ENCODE measurements around the gene MRPL28.
"Not testable (repeated sequence)": the region's sequence is repeated elsewhere in the genome, so short reads cannot be mapped to it uniquely, and the experiment has no call there.

Gene MRPL28

DNA sequence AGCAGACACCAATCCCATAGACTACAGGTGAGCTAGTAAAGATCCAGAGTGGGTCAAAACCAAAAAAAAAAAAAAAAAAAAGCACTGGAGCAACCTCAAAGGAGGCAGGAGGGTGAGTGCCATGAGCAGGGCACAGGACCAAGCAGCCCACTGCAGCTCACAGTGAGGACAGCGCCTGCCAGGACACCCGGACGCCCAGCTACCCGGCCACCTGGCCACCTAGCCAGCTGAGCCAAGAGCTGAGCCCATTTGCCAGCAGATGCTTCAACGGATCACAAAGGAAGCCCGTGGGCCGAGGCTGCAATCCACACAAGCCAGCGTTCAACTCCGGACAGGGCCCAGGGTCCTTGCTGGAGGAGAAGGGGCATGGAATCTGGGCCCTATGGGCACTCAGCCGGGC is 32.9 kb downstream of the MRPL28 start:
- no peak for DNase-seq

DNA sequence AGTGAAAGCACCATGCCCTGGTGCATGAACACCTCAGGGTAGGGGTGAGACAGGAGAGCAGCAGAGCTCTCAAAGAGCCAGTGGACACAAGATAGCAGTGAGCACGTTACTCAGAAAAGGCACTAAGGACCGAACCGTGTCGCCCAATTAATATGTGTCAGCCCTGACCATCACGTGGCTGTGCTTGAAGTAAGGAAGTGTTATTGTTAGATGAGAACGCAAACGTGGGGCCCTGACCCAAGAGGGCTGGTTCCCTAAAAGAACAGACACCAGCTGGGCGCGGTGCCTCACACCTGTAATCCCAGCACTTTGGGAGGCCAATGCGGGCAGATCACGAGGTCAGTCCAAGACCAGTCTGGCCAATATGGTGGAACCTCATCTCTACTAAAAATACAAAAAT is 34.1 kb downstream of the MRPL28 start:
- no peak for DNase-seq

DNA sequence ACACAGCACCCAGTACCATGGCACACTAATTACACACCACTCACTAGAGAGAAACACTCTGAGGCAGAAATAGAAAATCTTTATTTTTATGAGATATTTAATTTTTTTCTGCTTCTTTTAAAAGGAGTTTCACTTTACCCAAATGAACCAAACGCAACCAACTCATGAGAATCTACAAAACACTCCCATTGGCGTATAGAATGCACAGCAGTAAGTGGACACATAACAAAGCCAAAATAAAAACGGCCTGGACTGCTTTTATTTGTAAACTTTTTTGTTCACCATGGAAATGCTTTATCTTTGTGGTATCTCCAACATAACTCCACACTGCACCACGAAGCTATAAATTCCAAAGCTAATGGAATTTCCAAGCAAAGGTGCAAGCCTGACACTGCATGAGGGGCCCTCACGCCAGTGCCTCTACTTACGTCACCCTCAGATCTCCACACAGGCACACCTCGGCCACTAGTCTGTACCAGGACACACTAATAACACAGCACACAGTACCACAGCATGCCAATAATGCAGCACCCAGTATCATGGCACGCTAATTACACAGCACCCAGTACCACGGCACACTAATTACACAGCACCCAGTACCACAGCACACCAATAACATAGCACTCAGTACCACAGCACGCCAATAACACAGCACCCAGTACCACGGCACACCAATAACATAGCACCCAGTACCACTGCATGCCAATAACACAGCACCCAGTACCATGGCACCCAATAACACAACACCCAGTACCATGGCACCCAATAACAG is 35.3 kb downstream of the MRPL28 start:
- DNase-seq = not testable (repeated sequence)

DNA sequence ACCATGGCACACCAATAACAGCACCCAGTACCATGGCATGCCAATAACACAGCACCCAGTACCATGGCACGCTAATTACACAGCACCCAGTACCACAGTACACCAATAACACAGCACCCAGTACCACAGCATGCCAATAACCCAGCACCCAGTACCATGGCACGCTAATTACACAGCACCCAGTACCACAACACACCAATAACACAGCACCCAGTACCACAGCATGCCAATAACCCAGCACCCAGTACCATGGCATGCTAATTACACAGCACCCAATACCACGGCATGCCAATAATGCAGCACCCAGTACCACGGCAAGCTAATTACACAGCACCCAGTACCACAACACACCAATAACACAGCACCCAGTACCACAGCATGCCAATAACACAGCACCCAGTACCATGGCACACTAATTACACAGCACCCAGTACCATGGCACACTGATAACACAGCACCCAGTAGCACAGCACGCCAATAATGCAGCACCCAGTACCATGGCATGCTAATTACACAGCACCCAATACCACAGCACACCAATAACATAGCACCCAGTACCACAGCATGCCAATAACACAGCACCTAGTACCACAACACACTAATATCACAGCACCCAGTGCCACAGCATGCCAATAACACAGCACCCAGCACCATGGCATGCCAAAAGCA is 36.0 kb downstream of the MRPL28 start:
- DNase-seq = not testable (repeated sequence)

DNA sequence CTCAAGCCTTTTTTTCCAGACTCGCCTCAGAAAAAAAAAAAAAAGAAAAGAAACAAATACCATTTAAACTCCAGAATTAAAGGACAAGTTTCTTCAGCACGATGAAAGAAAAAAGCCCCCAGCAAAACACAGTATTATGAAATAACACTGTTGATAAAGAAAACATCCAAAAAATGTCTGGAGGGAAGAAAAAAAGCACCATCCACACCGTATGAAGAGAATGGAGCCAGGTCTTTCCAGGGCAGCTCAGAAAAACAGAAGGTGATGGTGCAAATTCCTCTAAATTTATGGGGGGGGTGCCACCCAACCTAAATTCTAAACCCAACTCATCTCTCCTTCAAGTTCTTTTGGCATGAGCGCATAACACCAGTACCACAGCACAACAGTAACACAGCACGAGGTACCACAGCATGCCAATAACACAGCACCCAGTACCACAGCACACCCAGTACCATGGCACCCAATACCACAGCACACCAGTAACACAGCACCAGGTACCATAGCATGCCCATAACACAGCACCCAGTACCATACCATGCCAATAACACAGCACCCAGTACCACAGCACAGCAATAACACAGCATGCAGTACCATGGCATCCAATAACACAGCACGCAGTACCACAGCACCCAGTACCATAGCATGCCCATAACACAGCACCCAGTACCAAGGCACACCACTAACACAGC is 36.8 kb downstream of the MRPL28 start:
- no peak for DNase-seq

DNA sequence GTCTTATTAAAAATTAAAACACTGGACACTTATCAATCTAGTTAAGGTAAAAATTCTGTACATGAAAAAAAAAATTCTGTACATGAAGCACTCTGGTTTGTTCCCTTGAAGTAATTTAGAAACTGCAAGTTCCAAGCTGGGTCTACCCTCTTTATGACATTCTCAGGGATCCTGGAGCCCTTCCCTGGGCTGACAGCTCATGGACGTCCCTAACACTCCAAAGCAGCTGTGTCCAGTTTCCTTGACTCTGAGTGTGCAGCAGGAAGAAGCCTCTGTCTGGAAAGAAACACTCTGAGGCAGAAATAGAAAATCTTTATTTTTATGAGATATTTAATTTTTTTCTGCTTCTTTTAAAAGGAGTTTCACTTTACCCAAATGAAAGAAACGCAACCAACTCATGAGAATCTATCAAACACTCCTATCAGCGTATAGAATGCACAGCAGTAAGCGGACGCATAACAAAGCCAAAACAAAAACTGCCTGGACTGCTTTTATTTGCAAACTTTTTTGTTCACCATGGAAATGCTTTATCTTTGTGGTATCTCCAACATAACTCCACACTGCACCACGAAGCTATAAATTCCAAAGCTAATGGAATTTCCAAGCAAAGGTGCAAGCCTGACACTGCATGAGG is 39.0 kb downstream of the MRPL28 start:
- DNase-seq = not testable (repeated sequence)

DNA sequence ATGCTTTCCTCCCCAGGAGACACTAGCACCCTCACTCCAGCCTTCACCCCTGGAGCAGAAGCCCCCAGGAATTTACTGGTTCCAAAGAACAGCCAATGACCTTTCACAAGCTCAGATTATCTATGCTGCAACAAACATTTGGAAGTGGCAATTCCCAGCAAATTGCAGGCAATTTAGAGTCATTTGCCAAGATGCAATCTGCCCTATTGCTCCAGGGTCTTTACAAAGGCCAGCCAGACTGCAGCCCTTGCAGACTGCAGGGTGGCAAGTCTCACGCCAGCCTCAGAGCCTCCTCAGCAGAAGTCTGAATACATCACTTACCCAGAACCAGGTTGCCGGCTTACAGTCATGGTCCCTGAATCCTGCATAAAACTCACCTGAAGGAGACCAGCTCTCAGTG is 39.6 kb downstream of the MRPL28 start:
- DNase-seq = no peak

DNA sequence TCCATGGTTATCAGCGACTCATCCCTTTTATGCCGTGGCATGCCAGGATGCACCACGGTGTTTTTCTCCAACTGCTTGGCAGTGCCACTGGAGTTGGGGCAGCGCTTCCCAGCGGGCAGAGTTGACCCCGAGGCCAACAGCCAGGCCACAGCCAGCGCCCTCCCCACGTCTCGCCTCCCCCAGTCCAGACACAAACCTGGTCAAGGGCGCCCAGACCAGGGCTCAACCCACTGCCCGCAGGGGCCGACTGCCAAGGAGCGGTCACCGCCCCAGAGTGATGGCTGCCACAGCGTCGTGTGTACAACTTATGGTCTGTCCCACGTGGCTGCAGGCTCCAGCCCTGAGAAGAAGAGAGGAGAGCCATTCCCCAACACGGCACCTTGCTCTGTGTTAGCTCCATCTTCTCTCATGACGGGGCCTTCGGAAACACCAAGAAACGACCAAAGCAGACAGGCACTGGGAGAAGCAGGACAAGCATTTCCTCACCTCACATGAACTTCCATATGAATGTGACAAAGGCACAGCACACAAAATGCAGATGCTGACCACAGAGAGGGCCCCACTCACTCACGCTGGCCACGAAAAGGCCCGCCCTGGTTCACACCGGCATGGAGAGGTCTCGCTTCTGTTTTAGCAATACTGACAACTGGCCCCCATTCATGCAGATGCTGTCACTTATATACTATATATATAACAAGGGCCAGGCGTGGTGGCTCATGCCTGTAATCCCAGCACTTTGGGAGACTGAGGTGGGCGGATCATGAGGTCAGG is 44.8 kb downstream of the MRPL28 start:
- no peak for DNase-seq

DNA sequence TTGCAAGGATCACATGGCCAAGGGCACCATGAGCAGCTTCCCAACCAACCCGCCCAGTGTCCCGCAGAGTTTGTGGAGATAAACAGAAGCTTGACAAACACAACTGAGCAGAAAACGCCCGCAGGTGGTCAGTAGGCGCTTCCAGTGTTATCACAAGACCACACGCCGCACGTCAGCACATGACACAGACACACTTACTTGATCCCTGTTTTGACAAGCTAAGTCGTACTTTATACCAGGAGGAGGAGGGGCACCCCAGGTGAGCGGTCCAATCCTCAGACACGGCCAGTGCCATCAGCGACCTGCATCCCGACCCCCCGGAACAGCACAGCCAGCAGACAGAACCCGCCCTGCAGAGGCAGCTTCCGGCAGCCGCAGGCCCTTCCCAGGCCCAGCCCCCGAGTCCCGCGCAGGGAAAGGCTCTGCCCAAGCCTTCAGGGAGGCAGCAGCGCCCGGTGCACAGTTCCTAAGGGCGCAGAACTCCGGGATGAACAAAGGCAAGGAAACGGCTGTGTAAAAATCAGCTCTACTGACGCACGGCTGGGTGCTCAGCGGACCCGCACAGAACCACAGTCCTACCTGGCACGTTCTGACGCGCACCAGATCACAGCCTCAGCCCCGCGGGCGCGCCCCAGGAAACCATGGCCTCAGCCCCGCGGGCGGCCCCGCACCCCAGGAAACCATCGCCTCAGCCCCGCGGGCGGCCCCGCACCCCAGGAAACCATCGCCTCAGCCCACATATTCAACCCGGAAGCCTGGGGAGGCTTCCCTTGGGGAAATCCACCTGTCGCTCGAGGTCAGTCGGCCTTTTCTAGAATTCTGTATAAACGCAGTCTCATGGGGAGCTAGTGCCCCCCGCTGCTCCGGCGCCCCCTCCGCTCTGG is 45.6 kb downstream of the MRPL28 start:
- peak; percentile 83 for DNase-seq

DNA sequence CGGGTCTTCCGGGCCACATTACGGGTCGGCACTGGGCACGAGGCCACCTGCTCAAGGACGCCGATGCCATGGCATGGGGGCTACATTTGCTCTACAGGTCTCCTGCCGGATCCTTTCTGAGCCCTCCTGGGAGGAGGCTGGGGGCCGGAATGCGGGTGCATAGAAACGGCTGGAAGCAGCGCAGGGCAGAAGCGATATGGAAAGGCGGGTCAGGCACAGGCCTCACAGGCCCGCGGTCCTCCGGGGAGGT is 46.2 kb downstream of the MRPL28 start:
- DNase-seq = no peak

DNA sequence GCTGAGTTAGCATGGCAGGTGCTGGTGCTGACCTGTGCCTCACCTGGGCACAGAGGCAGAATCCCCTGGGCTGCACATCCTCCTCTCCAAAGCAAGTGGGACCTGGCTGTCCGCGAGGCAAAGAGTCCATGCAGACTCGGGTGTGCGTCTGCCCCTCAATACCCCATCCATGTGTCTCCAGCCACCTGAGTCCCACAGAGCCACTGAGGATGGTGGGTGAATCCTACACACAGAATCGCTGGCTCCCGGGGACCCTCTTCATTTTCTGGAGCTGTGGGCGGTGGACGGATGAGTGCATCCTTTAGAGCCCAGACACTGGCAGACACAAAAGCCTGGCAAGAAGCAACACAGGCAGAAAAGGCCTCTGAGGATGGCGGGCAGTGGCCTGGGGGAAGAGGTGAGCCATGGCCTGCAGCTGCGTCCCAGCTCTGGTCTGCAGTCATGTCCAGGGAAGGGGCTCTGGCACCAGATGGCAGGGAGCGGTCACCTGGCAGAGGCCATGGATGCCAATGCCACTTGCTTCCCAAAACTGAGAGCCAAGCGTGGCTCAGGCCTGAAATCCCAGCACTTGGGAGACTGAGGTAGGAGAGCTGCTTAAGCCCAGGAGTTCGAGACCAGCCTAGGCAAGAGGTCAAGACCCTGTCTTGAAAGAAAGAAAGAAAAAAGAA is 47.7 kb downstream of the MRPL28 start:
- DNase-seq = no peak

DNA sequence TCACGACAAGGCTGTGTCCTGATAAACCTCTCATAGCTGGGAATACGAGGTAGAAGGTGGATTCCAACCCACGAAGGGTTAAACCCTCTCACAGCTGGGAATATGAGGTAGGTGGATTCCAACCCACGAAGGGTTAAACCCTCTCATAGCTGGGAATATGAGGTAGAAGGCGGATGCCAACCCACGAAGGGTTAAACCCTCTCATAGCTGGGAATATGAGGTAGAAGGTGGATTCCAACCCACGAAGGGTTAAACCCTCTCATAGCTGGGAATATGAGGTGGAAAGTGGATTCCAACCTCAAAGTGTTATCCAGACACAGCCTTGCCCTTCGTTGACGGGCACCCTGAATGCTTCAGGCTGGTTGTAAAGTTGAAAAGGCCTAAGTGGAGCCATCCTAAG is 48.8 kb downstream of the MRPL28 start:
- no peak for DNase-seq

DNA sequence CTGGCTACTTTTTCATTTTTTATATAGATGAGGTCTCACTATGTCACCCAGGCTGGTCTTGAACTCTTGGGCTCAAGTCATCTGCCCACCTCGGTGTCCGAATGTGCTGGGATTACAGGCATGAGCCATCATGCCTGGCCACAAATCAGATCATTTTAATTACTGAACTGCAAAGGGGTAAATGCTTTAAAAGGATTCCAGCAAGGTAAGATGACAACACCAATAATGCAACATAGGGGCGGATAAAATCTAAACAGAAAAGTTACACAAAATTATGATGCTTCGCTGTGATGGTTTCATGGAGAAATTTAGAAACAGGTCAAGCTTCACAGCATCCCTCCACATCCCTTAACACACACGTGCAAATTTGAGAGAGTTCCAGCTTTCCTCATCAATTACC is 50.1 kb downstream of the MRPL28 start:
- no peak for DNase-seq

DNA sequence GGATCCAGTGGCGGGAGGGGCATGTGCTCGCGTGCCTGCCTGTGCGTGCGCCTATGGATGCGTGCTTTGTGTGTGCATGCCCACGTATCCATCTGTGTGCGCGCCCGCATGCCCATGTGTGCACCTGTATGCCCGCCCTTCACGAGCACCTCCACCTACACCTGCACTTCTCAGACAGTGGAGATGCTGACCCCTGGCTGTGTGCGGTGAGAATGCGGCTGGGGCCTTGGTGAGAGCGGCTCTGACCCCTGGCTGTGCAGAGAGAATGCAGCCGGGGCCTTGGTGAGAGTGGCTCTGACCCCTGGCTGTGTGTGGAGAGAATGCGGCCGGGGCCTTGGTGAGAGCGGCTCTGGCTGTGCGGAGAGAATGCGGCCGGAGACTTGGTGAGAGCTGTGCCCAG is 51.7 kb downstream of the MRPL28 start:
- DNase-seq = no peak

DNA sequence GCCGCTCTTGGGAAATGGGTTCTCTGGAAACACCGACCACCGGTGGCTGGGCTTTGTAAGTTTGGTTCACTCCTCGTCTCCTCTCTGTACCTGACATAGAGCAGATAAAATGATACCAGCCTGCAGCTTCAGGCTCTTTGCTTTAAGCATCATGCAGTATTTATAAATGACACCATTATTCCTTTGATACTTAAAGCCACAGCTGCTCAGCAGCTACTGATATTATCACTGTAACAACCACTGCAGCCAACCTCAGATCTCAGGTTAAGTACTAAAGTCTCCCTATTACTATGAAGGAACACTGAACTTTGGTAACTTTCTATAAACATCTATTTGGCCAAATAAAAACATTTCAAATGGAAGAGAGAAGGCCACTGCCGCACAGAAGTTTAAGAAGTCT is 52.8 kb downstream of the MRPL28 start:
- no peak for DNase-seq
